Measurements from ENCODE around the gene DDX54.
A peak's percentile ranks its signal among the peaks of the same experiment; 100 is the strongest.
"Not testable (repeated sequence)": the region's sequence is repeated elsewhere in the genome, so short reads cannot be mapped to it uniquely, and the experiment has no call there.

Gene DDX54

DNA sequence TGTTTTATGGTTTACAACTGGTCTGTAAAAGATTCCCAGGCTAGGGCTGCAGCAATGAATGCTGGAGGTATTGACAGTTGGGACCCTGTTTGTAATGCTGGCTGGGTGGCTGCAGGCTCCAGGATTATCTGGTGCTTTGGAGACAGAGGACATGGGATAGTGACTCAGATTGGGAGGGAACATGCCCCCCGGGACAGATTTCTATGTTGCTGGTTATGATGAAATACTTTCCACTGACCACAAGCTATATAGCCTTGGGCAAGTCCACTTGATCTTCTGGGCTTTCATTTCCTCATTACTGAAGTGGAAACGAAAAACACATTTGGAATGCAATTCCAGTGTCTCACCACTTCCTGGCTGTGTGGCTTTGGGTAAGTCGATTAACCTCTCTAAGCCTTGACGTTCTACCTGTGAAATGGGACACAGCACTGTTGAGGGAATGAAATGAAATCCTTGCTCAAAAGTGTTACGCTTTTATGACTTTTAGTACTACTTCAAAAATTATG, 29.7 kb upstream of the DDX54 start:
- no peak for DNase-seq

DNA sequence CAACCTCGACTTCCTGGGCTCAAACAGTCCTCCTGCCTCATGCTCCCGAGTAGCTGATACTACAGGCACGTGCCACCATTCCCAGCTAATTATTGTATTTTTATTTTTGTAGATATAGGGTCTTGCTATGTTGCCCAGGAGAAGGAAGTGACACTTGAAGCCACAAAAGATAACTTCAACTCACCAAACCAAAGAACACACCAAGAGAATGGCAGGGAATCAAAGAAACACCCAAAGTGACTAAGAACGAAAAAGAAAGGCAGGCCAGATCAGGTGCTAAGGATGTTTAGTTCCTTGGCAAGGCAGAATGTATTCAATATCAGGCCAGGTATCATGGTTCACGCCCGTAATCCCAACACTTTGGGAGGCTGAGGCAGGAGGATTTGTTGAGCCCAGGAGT, 25.9 kb upstream of the DDX54 start:
- no peak for DNase-seq

GRCh38 chr12:113208041-113208934, 23.0 kb upstream of the DDX54 start:
- DNase-seq = no peak

DNA sequence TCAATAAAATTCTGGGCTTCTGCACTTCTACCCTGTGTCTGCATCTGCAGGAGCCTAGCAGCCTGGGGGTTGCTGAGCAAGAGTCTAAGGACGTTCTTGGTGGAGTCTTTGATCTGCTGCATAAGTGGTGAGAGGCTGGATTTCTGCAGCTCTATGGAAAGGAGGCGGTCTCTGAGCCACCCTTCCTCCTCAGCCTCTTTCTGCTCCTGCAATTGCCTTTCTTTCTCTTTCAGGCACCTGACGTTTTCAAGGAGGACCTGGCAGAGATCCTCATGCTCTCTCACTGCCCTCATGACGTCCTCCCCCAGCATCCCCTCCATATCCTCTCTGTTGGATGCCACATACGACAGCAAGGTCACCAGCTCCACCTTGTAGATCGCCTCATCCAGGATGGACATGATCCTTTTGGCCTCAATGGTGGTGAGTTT, 22.3 kb upstream of the DDX54 start:
- no peak for DNase-seq

DNA sequence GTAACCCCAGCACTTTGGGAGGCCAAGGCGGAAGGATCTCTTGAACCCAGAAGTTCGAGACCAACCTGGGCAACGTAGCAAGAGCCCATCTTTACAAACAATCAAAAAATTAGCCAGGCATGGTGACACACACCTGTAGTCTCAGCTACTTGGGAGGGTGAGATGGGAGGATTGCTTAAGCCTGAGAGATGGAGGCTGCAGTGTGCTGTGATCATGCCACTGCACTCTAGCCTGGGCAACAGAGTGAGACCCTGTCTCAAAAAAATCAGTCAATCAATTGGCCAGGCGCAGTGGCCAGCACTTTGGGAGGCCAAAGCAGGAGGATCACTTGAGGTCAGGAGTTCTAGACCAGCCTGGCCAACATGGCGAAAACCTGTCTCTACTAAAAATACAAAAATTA, 21.5 kb upstream of the DDX54 start:
- DNase-seq = not testable (repeated sequence)

DNA sequence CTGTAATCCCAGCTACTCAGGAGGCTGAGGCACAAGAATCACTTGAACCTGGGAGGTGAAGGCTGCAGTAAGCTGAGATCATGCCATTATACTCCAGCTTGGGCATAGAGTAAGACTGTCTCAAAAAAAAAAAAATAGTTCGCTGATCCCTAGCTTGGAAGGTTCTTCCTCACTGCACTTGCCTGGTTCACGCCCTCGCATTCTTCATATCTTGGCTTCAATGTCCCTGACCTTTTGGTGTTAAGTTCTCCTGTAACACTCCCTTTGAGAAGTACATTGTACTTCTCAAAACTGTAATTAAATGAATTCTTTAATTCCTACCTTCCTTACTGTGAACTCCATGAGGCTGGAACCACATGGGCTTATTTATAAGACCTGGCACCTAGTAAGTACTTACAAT, 19.5 kb upstream of the DDX54 start:
- DNase-seq = no peak

DNA sequence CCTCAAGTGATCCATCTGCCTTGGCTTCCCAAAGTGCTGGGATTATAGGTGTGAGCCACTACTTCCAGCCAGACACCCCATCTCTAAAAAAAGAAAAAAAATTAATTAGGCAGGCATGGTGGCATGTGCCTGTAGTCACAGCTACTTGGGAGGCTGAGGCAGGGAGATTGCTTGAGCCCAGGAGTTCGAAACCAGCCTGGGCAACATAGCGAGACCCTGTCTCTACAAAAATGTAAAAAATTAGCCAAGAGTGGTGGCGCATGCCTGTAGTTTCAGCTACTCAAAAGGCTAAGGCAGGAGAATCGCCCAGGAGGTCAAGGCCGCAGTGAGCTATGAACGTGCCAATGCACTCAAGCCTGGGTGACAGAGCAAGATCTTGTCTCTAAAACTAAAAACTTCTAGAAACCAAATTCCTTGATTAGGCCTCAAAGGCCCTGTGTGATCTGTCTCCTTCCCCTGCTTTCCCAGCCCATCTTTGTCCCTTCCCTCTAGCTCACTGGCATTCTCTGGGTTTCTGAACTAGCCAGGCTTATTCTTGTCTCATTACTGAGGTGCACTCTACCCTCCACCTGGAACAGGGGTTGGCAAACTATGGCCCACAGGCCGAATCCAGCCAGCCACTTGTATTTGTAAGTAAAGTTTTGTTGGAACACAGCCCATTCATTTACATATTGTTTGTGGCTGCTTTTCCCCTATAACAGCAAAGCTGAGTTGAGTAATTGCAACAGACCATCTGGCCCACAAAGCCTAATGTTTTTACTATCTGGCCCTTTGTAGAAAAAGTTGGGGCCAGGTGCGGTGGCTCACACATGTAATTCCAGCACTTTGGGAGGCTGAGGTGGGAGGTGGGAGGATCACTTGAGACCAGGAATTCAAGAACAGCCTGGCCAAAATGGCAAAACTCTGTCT, 18.8 kb upstream of the DDX54 start:
- peak; percentile 56 for DNase-seq

- DNase-seq = no peak
These were observed 17.2 kb upstream of the DDX54 start for GRCh38 chr12:113202300-113203075.

GRCh38 chr12:113201187-113202177, 16.2 kb upstream of the DDX54 start:
- DNase-seq = no peak

GRCh38 chr12:113200021-113200797, 14.9 kb upstream of the DDX54 start:
- DNase-seq = no peak

GRCh38 chr12:113198296-113198695, 13.0 kb upstream of the DDX54 start:
- no peak for DNase-seq

- no peak for DNase-seq
These were observed 12.3 kb upstream of the DDX54 start for GRCh38 chr12:113197518-113198077.

DNA sequence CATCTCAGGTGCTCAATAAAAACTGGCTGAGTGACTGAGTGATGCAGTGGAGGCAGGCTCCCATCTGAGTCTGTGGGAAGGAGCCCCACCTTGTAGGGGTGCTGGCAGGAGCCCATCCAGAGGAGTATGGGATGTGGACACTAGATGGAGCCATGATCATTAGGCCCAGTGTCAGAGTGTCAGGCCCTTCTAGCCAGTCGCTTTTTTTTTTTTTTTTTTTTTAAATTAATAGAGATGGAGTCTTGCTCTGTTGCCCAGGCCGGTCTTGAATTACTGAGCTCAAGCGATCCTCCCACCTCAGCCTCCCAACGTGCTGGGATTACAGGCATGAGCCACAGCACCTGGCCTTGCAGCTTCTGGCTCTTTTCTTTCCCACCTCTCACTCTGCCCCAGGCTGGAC, 11.7 kb upstream of the DDX54 start:
- peak; percentile 77 for DNase-seq

DNA sequence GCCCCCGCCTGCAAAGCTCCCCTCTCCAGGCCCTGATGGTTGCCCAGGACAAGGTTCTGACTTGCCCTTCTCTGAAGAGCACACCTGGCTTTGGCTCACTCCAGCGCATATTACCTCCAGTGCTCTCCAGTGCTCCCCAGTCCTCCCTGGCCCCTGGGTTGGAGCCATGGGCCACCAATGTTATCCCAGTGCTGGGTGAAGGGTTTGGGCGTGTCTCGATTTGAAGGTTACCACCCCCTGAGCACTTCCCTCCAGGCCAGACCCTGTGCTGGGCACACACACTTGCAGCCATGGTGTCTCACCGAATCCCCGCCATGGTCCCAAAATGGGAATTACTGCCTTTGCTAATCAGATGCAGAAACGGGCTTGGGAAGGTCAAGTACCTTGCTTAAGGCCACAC, 11.3 kb upstream of the DDX54 start:
- DNase-seq = no peak

GRCh38 chr12:113195598-113195997, 10.3 kb upstream of the DDX54 start:
- DNase-seq = no peak

- DNase-seq = no peak
These were observed 9.7 kb upstream of the DDX54 start for GRCh38 chr12:113194971-113195391.

- no peak for DNase-seq
These were observed 5.9 kb upstream of the DDX54 start for GRCh38 chr12:113191227-113191626.

GRCh38 chr12:113190761-113191160, 5.5 kb upstream of the DDX54 start:
- no peak for DNase-seq

DNA sequence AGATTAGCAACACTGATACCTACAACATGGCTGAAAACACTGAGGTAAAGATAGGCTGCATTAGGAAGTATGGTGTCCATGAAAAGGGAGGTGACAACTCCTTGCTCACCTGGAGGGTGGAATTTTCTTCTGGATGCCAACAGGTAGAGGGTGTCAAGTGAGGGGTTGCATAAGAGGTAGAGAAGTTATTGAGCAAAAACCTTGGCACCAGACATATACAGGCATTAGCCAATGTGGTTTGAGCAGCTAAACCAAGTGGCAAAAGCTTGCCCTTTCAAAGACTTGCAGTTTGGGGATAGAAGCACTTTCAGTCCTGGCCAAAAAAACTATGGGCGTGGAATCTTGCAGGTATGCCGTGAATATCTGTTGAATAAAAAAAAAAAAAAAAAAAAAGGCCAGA, 4.1 kb upstream of the DDX54 start:
- DNase-seq = no peak

- DNase-seq = no peak
These were observed 1.5 kb upstream of the DDX54 start for GRCh38 chr12:113186666-113187325.
